Measurements from ENCODE around the gene AHDC1. TPM values are rescaled to one million over a fixed set of nuclear protein-coding genes. Genes with fewer than 3 reads are reported as not detected.

The AHDC1 gene
- total and polyA plus RNA-seq, 2 of the 13 experiments (the other 11 are each of a cell fraction or from before 2014, with no cell fraction given) = 1.0 to 2.7 TPM

GRCh38 chr1:27603681-27604578 is at the start of gene AHDC1 (continued):
- peak; percentile 66; the same call in 1 of the 2 replicates for TF ChIP-seq UBTF (CRISPR knock-in tag; IDR thresholded peaks at IDR 0.05)
- no peak for TF ChIP-seq CENPBD1 (CRISPR knock-in tag; IDR thresholded peaks at IDR 0.05; ENCODE audit: borderline replicate concordance, low read depth)
- no peak for TF ChIP-seq HOXA5 (CRISPR knock-in tag; IDR thresholded peaks at IDR 0.05)
- TF ChIP-seq NFATC3 (CRISPR knock-in tag; IDR thresholded peaks at IDR 0.05) = no peak
- TF ChIP-seq ARHGAP35 (CRISPR knock-in tag; IDR thresholded peaks at IDR 0.05; ENCODE audit: borderline replicate concordance) = 0 out of 2 replicates have a peak, but pooled peaks have one; percentile 42
- TF ChIP-seq FLYWCH1 (CRISPR knock-in tag; IDR thresholded peaks at IDR 0.05) = no peak
- TF ChIP-seq KDM3A (CRISPR knock-in tag; IDR thresholded peaks at IDR 0.05; ENCODE audit: low read depth) = no peak
- TF ChIP-seq AHDC1 (CRISPR knock-in tag; IDR thresholded peaks at IDR 0.05; ENCODE audit: borderline replicate concordance) = no peak
- TF ChIP-seq ZMYM3 (CRISPR knock-in tag; IDR thresholded peaks at IDR 0.05) = 0 out of 2 replicates have a peak, but pooled peaks have one; percentile 64
- peak; percentile 67; the same call in 1 of the 2 replicates for TF ChIP-seq MAX (IDR thresholded peaks at IDR 0.05)
- no peak for TF ChIP-seq NFKB2 (CRISPR knock-in tag; IDR thresholded peaks at IDR 0.05; ENCODE audit: borderline replicate concordance)
- TF ChIP-seq ZSCAN29 (CRISPR knock-in tag; conservative IDR thresholded peaks at IDR 0.05) = no peak

Measured in HepG2 (cell line).